HG02885 (cell line): Measurements from ENCODE around the gene TTLL6.
"Not testable (repeated sequence)": the region's sequence is repeated elsewhere in the genome, so short reads cannot be mapped to it uniquely, and the experiment has no call there.

Source experiments
- ATAC-seq: cut with Tn5 transposase; IDR thresholded peaks from one replicate; pipeline ENCODE4 v1.9.1; 2021; ENCODE audit warnings: mild to moderate bottlenecking; ENCODE audit not compliant: unreplicated experiment, poor library complexity

Gene TTLL6

GRCh38 chr17:48816774-48817590, at the start of gene TTLL6:
TSS of gene TTLL6 (minus strand) at chr17:48817229. CDS start at chr17:48817072, 157 bp downstream.
- no peak for ATAC-seq

- ATAC-seq: no peak
Observed at GRCh38 chr17:48860456-48860855, 43.4 kb upstream of the TTLL6 start.

GRCh38 chr17:48860034-48860433, 43.0 kb upstream of the TTLL6 start:
- no peak for ATAC-seq

GRCh38 chr17:48856122-48856821, 39.2 kb upstream of the TTLL6 start:
- ATAC-seq: no peak

- ATAC-seq: no peak
Observed at GRCh38 chr17:48854774-48855476, 37.9 kb upstream of the TTLL6 start.

GRCh38 chr17:48850792-48851323, 33.8 kb upstream of the TTLL6 start:
- no peak for ATAC-seq

GRCh38 chr17:48843187-48843900, 26.3 kb upstream of the TTLL6 start:
- no peak for ATAC-seq

GRCh38 chr17:48842746-48843145, 25.7 kb upstream of the TTLL6 start:
- ATAC-seq: no peak

GRCh38 chr17:48841395-48841831, 24.4 kb upstream of the TTLL6 start:
- ATAC-seq: peak; percentile 87

- no peak for ATAC-seq
Observed at GRCh38 chr17:48840441-48840840, 23.4 kb upstream of the TTLL6 start.

- not testable (repeated sequence) for ATAC-seq
Observed at GRCh38 chr17:48837458-48837857, 20.4 kb upstream of the TTLL6 start.

- ATAC-seq: no peak
Observed at GRCh38 chr17:48835971-48836370, 18.9 kb upstream of the TTLL6 start.

GRCh38 chr17:48834973-48835372, 17.9 kb upstream of the TTLL6 start:
- ATAC-seq: no peak

GRCh38 chr17:48831549-48831883, 14.5 kb upstream of the TTLL6 start:
- no peak for ATAC-seq

GRCh38 chr17:48830840-48831548, 14.0 kb upstream of the TTLL6 start, which contains the start of gene CALCOCO2:
TSS of gene CALCOCO2 (plus strand) at chr17:48831035. CDS start at chr17:48841708, 10,673 bp downstream.
- ATAC-seq: peak; percentile 88

GRCh38 chr17:48825446-48826381, 8.7 kb upstream of the TTLL6 start:
- ATAC-seq: no peak

GRCh38 chr17:48820936-48821335, 3.9 kb upstream of the TTLL6 start:
- not testable (repeated sequence) for ATAC-seq

GRCh38 chr17:48819466-48819865, 2.4 kb upstream of the TTLL6 start:
- no peak for ATAC-seq
